ENCODE results near the gene FGF12. TPM values are rescaled to one million over a fixed set of nuclear protein-coding genes. Genes with fewer than 3 reads are reported as not detected.

Gene FGF12
- polyA plus RNA-seq, 3 donors: 5.1 to 6.0 (median 5.3) TPM

DNA sequence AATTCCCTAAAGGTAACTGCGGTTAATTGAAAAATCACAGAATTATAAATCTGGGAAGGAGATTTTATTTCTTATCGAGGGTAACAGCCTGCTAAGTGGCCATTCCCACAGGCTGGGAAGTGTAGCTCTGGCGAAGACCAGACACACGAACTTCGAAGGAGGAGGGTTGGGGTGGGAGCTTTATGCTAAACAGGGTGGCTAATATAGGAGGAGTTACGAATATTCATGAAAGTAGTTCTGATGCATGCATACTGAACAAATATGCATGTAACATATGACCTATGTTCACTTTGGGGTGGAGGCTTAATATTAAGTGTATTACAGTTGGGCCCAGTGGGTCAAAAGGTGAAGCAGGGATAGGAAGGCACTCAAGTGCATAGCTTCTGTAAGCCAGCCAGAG is 221.6 kb downstream of the FGF12 start:
- no peak for DNase-seq

DNA sequence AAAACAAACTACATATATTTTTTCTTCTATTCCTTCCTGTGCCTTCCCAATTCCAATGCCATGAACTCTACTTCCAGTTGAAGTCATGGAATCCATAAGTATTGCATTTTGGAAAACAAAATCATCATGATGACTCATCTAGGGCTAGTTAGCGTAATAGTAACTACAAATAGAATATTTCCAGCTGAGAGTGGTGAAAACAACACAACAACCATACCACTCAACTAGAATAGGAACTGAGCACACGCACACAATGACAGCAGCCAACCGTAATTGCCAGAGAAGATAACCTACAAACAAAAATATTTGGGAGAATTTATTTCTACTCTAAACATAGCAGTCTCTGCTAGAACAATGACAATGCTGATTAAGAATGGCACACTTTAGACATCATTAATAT is 225.9 kb downstream of the FGF12 start:
- no peak for DNase-seq

DNA sequence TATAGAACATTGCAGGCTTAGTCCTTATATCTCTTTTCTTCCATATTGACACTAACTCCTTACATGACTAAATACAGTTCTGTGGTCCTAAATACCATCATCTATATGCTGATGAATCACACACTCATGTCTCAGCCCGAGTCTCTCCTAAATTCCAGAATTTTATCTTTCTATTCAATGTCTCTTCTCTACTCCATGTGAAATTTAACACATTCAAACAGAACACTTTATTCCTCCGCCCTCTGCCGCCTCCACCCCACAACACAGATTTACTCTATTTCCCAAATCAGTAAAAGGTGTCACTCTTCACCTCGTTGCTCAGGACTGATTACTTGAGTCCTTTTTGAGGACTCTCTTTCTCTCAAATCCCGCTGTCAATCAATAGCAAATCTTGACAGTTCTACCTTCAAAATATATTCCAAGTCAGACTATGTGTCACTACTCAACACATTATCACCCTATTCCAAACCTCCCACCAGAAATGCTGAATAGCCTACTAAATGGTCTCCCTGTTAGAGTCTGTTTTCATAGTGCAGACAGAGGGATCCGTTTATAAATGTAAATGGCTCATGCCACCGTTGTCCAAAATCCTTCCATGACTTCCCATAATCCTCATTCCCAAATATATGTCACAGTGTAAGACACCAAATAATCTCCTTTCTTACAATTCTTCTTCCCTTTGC is 230.3 kb downstream of the FGF12 start:
- DNase-seq: no peak

DNA sequence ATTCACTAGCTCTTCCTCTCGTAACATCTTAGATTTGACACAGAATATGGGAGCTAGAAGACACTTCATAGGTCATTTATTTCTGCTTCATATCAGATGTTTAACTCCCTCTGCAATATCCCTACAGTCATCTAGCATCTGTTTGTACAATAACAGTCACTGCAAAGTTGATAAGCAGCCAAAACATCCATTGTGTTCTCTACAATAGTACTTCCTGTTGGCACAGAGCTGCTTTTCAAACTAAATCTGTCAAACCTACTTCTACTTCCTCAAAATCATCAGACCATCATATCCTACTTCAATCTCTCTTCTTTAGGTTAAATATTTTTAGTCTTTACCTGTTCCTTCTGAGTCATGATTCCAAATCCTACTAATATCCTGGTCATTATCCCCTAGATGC is 233.2 kb downstream of the FGF12 start:
- DNase-seq: no peak

DNA sequence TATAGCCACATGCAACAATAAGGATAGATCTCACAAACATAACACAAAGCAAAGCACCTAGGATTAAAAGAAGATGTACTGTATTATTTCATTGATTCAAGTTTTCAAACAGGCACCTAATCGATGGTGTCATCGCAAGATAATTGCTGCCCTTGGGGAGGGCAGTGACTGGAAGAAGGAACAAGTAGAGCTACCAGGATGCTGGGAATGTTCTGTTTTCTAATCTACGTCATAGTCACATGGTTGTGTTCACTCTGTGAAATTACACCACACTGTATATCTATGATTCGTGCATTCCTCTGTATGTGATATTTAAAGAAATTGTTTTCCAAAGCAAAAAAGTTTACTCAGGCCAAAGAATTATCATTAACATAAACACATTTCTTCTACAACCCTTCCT is 236.6 kb downstream of the FGF12 start:
- no peak for DNase-seq

DNA sequence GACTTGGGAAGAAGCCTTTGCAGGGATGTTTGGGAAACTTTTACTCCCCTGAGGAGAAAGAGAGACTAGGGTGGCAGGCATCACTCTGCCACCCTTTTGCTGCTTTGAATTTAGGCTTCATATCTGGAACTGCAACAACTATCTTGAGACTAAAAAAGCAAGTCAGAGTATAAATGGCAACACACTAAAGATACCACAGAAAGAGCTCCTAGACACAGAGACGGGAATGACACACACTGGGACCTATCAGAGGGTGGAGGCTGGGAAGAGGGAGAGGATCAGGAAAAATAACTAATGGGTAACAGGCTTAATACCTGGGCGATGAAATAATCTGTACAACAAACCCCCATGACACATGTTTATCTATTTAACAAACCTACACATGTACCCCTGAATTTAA is 237.8 kb downstream of the FGF12 start:
- no peak for DNase-seq

DNA sequence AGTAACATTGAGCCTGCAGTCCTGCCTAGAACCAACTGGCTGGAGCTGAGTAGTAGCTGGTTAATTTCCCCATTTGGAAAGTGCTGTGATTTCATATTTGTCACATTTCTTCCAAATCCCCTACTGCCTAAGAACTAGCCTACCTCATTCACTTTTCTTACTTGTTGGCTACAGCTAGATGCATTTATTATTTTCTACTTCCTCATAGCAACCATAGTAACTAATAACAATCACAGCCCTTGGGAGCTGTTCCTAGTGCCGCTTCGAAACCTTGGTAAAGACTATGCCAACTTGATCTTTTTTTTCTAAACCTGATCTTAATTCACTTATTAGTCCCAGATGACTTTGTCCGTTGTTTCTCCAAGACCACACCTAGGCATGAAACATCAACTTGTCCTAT is 240.3 kb downstream of the FGF12 start:
- DNase-seq: no peak

DNA sequence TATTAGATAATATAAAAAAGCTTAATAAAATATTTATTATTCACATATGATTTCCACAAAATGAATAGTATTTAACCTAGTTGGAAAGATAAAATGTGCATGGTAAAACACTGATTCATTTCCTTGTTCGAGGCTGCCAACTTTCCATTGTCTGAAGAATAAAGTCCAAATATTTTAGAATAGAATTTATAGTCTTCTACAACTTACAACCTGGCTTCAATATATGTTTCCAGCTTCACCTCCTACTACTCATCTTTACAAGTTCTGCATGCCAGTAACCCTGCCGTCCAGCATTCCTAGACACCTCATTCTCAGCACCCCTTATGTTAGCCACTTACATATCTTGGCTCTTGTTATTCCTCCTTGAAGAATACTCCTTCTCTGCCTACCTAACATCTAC is 244.5 kb downstream of the FGF12 start:
- DNase-seq: no peak

DNA sequence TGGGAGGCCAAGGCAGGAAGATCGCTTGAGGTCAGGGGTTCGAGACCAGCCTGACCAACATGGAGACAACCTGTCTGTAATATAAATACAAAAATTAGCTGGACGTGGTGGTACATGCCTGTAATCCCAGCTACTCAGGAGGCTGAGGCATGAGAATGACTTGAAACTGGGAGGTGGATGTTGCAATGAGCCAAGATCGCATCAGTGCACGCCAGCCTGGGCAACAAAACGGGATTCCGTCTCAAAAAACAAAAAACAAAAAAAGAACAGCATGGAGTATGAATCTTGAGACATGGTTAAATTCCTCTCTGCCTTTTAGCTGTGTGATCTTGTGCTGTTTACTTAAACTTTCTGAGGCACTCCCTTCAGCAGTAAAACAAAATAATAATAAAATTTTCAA is 244.9 kb downstream of the FGF12 start:
- DNase-seq: no peak

DNA sequence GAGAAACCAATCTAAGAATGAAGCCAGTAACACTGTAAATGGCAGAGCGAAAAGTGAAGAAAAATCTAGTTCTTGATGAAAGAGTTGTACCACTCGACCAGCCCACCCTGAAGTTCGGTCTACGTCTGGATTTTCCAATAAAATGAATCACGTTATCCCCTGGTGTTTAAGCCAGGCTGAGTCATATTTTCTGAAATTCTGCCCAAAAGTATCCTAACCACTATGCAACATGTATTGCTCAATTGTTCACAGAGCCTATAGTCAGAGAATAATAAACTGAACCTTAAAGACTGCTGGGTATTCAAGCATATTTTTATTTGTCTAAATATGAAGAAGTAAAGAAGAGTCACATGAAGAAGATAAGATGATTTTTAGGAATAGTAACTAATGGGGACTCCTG is 245.7 kb downstream of the FGF12 start:
- no peak for DNase-seq

DNA sequence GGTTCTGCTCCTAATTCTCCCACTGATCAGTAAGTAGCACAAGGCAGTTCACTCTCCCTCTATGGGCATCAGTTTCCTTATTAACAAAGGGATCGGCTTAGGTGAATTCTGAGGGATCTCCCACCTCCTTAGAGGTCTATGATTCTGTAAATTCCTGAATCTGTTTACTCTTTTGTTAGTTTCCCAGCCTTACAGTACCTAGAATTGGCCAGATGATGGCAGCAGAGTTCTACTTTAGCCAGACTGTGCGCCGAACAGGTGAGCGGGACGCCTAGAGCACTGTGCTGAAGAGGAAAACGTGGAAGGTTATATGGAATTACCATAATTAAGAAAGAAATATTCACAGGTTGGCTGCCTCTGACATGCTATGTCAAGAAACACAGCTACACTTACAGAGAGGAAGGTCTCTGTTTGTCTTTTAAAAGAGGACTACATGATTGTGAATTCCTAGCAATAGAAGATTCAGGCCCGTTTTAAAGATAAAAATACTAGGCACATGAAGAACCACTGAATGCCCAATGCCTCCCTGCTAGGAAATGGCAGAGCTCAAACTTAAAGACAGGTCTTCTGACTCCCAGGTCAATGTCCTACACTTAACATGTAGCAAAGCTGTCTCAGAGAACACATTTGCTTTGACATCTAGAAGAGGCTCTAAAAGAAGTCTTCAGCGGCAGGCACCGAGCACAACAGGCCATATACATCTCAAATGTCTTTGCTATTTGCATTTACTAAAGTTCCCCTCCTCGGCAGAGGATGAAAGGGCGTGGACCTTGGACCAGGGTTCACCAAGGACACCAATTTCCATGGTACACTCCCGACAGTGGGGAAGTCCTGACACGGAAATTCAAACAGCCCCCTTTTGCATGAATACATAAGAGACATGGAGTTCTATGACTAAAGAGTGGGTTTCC is 259.9 kb downstream of the FGF12 start:
- DNase-seq: peak; percentile 33

DNA sequence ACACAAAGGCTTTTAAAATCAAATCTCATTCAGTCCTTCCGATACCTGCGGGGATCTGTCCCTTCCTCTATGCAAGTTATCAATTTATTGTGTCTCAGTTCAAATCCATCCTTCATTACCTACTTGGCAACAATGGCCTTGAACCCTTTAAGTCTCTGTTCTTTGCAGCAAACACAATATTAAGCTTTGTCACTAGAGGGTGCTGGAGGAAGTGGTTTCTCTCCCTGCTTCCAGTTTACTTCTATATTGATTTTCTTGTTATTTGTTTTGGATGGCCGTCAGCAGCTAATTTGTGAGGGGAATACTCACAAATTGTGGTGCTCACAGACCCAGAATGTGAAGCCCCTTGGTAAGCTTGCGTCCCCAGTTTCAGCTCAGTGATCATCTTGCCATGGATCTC is 278.3 kb downstream of the FGF12 start:
- no peak for DNase-seq

DNA sequence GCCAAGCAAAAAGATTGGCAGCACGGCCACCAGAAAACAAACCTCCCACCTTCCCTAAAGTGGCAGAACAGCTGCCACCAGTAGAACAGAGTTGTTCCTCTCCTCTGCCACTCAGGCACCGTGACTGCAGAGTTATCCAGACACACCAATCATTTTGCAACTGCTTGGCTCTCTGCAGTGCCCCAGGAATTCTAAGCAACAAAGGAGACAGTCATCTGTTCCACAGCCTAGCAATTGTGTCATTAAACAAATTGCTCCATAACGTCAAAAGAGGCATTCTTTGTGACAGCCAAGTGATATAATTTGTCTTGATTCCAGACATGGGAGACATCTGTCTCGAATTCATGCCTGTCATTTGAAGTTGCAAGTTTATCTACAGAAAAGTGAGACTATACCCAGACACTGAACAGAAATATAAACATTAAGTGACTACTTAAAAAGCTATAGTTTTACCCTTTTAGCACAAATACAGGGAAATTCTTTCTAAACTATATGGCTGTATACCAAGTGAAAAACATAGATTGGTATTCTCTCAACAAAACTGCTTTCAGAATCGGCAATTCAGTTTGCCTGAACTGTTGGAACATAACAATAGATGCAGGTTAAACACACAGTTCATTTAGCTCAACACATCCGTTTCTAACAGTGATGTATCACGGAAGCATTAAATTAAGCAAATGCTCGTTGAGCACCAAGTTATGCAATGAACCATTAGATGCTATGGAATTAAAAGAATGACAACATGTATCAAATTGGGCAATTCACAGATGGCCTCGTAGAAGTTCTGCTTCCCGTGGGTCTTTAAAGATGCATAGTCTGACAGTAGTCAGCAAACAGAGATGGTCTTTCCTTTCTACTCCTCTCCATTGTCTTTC is 281.3 kb downstream of the FGF12 start:
- DNase-seq: no peak

DNA sequence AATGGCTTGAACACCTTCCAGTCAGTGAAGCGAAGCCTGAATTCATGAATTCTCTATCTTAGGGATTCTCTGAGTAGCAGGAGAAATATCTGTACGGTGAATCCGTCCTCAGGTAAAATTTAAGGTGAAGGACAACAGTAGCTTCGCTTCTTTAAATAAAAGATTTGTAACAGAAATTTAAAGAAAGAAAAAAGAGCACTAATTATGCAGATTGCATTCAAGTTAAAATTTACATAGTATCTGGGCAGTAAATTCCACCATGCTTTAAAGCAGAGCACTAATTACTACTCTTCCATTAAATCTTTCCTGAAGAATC is 282.6 kb downstream of the FGF12 start:
- no peak for DNase-seq

DNA sequence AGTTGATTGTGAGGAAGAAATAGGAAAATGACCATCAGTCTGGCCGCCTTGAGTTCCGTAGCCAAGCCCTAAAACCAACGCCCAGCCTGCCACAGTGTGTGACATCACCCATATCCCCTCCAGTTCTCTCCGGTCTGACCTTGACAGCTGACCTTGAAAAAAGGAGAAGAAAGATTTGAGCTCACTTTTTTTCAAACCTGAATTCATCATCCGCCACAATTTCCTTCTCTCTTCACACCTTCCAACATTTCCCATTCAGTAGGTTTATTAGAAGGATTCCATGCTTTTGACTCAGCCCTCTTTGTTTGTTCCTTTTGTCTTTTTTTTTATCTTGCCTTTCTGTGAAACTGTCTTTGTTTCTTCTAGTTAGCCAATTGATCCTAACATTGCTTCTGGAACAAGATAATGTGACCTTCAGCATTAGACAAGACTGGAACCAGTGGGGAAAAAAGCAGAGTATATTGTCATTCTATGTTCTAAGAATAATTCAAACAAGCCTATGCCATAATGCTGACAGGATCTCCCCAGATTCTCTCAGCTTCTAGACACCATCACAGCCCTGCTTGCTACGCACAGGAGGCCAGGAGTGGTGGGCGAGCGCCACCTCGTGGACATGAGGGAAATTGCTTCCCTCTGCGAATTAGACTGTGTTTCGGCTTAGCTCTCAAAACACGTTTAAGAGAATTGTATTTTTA is 283.1 kb downstream of the FGF12 start:
- peak; percentile 62 for DNase-seq

DNA sequence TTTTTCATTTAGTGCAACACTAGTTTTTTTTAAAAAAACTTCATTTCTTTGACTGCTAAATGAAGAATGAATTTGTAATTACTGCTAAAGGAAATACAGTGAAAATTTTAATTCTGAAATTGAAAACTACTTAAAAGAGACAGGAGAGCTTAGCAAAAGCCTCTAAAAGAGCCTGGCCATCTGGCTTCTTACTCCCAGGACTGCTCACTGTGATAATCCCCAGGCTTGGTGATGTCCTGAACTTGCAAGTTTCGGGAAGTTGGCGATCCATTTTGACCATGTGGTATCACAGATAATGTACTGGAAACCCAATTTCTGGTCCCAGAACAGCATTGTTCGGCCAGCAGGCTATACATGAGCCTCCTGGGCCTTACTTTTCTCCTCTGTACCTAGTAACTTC is 292.1 kb downstream of the FGF12 start:
- no peak for DNase-seq

DNA sequence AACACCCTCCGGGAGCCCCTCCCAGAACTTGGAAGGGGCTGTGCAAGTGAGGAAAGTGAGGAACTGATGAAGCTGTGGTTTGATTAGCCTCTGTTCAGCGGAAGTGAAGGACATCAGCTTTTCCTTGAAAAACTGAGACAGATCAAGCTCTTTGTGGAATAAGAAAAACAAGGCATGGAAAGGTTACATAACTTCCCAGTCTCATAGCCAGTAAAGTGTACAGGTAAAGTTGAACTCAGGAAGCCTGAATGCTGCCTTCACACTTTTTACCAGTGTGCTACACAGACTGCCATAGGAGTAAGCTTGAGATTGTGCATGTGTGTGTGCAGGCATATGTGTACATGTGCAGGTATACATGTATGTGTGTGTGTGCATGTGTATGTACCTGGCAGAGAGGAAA is 293.2 kb downstream of the FGF12 start:
- no peak for DNase-seq

DNA sequence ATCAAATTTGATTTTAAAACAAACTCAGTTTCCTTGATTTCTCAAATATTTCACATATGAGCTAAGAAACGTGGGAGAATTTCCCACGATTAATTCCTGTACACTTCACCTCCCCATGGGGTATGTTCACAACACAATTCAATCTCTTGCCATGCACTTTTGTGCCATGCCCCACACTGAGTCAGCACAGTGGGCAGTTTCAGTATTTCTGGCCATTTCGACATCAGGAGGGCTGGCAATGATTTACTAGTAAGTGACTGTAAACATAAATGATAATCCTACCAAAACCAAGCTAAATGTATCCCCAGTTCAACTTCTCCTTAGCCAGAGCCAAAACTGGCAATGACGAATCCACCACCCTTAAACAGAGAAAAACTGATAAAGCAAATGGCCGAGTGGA is 293.6 kb downstream of the FGF12 start:
- DNase-seq: no peak

DNA sequence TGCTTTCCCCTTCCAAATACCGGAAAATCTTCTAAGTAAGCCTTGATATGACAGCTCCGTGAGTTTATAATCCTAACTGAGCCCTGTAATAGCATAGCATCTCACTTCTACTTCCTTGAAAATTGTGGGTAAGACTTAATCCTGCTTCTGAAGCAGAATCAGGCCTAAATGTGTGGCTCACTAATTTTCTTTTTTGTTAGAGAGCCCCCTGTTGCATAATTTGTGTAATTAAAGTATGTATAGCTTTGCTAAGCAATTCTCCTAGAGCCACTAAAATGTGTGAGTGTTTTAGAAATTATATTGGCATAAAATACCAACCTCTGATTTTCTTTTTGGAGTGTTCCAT is 304.4 kb downstream of the FGF12 start:
- no peak for DNase-seq

DNA sequence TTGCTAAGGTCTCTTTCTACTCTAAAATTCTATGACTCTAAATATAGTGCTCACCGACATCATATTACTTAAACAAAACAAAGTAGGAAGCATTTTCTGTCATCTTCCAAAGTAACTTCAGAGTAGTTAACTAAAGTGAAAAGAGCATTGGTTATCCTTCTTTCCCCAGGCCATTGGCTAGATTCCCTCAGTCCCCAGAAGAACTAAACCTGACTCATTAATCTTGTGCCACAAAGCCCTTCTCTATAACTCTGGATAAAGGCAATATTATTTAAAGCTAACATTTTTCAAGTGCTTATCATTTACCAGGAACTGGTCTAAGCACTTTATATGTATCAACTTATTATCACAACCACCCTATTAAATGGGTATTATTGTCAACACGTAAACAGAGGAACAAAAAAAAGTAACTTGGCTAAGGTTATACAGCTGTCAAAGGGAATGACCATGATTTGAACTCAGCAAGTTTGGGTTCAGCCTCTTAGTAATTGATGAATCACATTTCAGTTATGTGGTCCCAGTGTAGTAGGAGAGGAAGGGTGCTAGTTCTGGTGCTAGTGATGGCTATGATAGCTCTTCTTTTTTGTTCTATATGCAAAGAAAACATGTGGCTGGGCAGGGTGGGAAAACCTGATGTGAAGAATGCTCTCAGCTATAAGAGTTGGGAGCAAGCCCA is 304.9 kb downstream of the FGF12 start:
- no peak for DNase-seq

DNA sequence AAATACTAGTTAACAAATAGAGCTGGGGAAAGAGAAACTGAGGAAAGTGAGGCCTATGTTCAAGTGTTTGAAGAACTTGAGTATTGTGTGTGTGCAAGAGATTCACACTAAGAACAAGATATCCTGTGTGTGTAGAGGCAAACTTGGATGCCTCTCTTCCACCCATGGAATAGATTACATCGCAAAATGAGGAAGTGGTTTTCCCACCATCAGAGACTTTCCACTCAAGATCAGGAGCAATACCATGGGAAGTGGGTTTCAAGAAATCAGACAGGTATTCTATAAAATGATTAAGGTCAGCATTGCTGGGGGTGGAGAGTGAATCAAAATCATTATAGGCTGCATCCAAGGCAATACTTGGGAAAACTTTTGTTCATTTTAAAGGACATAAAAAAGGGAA is 308.0 kb downstream of the FGF12 start:
- DNase-seq: no peak

Data from renal pelvis (tissue), 4 donors.